Fibroblast of skin of left biceps (primary cell): Measurements from ENCODE around the gene PAX5.

ENCODE experiments used
- DNase-seq, 2 experiments: peaks; one replicate each; pipeline ENCODE4 v3.0.0-alpha.2; 2013; ENCODE audit warnings: low read depth in 2 of 2

Gene PAX5

GRCh38 chr9:36862206-36863145, 171.6 kb downstream of the PAX5 start:
- no peak for DNase-seq

- DNase-seq, result no peak
Observed at GRCh38 chr9:36861528-36862205, 172.4 kb downstream of the PAX5 start.

- DNase-seq, result no peak
Observed at GRCh38 chr9:36858805-36859375, 175.2 kb downstream of the PAX5 start.

- DNase-seq, result no peak
Observed at GRCh38 chr9:36855448-36856315, 178.4 kb downstream of the PAX5 start.

- DNase-seq, result no peak
Observed at GRCh38 chr9:36854751-36855150, 179.3 kb downstream of the PAX5 start.

- DNase-seq, result no peak
Observed at GRCh38 chr9:36854034-36854433, 180.0 kb downstream of the PAX5 start.

- no peak for DNase-seq
Observed at GRCh38 chr9:36853233-36853632, 180.8 kb downstream of the PAX5 start.

GRCh38 chr9:36849943-36850342, 184.1 kb downstream of the PAX5 start:
- no peak for DNase-seq

- DNase-seq, result no peak
Observed at GRCh38 chr9:36848946-36849345, 185.1 kb downstream of the PAX5 start.

- no peak for DNase-seq
Observed at GRCh38 chr9:36847781-36848673, 186.0 kb downstream of the PAX5 start.

GRCh38 chr9:36846621-36847020, 187.4 kb downstream of the PAX5 start:
- no peak for DNase-seq

- DNase-seq, result no peak
Observed at GRCh38 chr9:36845844-36846243, 188.2 kb downstream of the PAX5 start.

GRCh38 chr9:36844961-36845360, 189.1 kb downstream of the PAX5 start:
- no peak for DNase-seq

- DNase-seq, result no peak
Observed at GRCh38 chr9:36843964-36844363, 190.1 kb downstream of the PAX5 start.

- DNase-seq, result no peak
Observed at GRCh38 chr9:36842560-36843530, 191.2 kb downstream of the PAX5 start.

- DNase-seq, result no peak
Observed at GRCh38 chr9:36840898-36841536, 193.1 kb downstream of the PAX5 start.

GRCh38 chr9:36839131-36839885, 194.8 kb downstream of the PAX5 start:
- DNase-seq, result no peak
